Stimulated activated effector memory CD8-positive, alpha-beta T cell treated with anti-CD3 and anti-CD28 coated beads, Interleukin-12 subunit alpha, Interleukin-12 subunit beta, amount 100 ng/mL, for 72 hours (primary cell): ENCODE data around the gene TLE3.

ENCODE experiments used
- ATAC-seq: fragments of 150-1000 bp; cut with Tn5 transposase; 2 replicates; pipeline ENCODE4 v1.10.0; 2021
- DNase-seq, 2 donors: peaks; one replicate each; pipeline ENCODE4 v3.0.0; 2021 to 2022; ENCODE audit warnings: low spot score in 2 of 2
- H3K27ac Mint-ChIP-seq: one replicate; pipeline ENCODE4 v1.8.0; 2022; ENCODE audit warnings: mild to moderate bottlenecking, mixed read lengths
- H3K36me3 Mint-ChIP-seq: one replicate; pipeline ENCODE4 v1.8.0; 2022; ENCODE audit warnings: mild to moderate bottlenecking, mixed read lengths
- H3K4me1 Mint-ChIP-seq: one replicate; pipeline ENCODE4 v1.8.0; 2022; ENCODE audit warnings: mixed read lengths
- H3K4me3 Mint-ChIP-seq: one replicate; pipeline ENCODE4 v1.8.0; 2022; ENCODE audit warnings: mild to moderate bottlenecking, mixed read lengths
- H3K9me3 Mint-ChIP-seq: one replicate; pipeline ENCODE4 v1.8.0; 2022; ENCODE audit warnings: mixed read lengths

The TLE3 gene

DNA sequence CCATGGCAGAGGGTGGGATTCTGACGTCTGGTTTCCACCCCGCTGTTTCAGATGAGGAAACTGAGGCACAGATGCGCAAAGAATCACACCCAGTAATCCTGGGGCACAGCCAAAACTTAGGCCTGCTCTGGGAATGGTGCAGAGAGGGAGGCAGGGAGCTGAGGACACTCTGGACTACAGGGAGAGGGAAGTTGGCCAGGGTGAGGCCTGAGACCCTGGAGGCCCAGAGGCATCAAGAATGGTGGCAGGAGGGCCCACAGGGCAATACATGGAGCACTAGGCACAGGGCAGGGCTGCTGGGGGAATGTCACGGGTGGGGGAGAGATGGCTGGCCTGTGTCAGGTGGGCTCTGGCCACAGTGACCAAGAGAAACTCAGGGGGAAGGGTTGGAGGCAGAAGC is 63.6 kb downstream of the TLE3 start:
- Mint-ChIP-seq H3K9me3 (no peaks in the 10 kb centered on the region), H3K4me1 (no peaks in the 10 kb centered on the region), H3K4me3 (no peak overlapping the region), H3K36me3 (no peaks in the 10 kb centered on the region), H3K27ac (no peak overlapping the region)
- DNase-seq (no peak), ATAC-seq (no peak)

DNA sequence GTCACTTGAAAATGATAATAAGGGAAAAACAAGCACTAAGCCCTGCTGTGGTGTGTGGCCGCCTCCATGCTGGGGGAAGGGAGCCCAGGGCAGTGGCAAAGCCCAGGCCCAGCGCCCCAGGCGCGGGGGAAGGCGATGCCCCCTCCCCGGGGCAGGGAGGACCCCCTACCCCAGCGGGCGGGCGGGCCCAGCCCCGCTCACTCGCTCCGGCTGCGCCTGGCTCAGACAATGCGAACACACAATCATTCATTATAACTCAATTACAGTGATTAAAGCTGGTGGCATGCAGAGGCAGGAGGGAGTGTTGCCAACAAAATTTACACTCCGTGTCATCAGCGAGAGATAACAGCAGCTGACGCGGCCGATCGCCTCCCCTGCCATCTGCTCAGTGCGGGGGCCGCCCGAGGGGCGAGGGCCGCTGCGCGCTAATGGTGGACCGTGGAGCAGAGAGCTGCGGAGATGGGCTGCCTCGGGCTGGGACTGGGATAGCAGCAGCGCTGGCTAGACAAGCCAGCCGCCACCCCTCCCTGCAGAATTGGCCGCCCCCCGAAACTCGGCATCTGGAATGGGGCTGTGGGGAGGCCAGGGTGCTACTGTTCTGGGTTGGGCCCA is 64.1 kb downstream of the TLE3 start:
- no peaks in the 10 kb centered on the region for H3K9me3 Mint-ChIP-seq
- no peak overlapping the region for H3K27ac Mint-ChIP-seq
- DNase-seq (no peak), ATAC-seq (no peak)
- no peaks in the 10 kb centered on the region for H3K36me3 Mint-ChIP-seq
- no peaks in the 10 kb centered on the region for H3K4me1 Mint-ChIP-seq
- H3K4me3 Mint-ChIP-seq = no peak overlapping the region

DNA sequence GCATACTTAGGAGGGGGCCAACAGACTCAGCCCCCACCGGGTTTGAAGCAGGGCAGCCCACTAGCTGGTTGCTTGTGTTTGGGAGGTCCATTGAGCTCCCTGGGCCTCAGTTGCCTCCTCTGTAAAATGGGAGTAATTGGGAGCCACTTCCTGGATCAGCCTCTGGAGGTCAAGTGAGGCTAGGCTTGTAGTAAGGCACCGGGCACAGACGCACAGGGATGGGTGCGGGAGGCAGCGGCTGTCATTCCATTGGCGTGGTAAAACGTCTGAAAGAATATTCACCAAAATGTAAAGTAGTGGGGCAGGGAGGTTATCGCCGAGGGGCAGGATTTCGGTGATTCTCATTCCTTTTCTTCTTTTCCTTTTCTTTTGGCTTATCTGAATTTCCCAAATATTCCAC is 64.6 kb downstream of the TLE3 start:
- DNase-seq (no peak), ATAC-seq (no peak)
- Mint-ChIP-seq H3K27ac (no peak overlapping the region), H3K9me3 (no peaks in the 10 kb centered on the region), H3K36me3 (no peaks in the 10 kb centered on the region), H3K4me3 (no peak overlapping the region), H3K4me1 (no peaks in the 10 kb centered on the region)

DNA sequence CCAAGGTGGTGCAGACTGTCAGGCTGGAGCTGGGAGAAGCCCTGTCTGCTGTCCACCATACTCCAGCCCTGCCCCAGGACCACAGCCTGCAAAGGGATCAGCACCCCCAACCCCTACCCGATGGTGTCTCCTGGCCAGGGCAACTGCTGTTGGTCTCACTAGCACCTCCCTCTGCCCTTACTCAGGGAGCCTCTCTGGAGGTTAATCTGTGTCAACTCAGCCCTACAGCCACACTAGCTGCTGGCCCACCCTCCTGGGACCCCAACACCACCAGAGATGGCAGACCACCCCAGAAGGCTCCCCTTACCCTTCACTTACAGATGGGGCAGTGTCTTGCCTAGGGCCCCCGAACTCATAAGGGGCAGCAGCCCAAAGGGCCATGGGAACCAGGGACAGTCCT is 65.2 kb downstream of the TLE3 start:
- no peaks in the 10 kb centered on the region for H3K36me3 Mint-ChIP-seq
- H3K4me3 Mint-ChIP-seq = no peak overlapping the region
- no peak overlapping the region for H3K27ac Mint-ChIP-seq
- no peak for DNase-seq
- H3K4me1 Mint-ChIP-seq = no peaks in the 10 kb centered on the region
- ATAC-seq = no peak
- H3K9me3 Mint-ChIP-seq = no peaks in the 10 kb centered on the region

DNA sequence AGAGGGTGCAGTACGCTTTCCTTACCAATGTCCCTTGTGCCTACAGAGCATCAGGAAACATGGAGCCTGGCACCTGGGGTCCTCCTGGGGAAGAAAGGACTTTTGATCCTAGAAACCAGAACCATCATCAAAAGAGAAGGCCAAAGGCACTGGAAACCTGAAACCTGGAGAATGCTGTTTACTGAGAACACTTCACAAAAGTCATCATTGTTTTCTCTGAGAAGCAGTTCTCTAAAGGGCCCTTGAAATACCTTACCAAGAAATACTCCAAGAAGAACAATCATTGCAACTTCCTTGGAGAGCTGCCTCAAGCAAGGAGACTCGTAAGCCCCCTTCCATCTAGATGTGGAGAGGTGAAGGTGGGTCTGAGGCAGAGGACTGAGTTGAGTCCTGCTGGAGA is 66.0 kb downstream of the TLE3 start:
- no peak for ATAC-seq
- H3K27ac Mint-ChIP-seq = no peak overlapping the region
- no peaks in the 10 kb centered on the region for H3K36me3 Mint-ChIP-seq
- no peak overlapping the region for H3K4me3 Mint-ChIP-seq
- DNase-seq = no peak
- no peaks in the 10 kb centered on the region for H3K4me1 Mint-ChIP-seq
- no peaks in the 10 kb centered on the region for H3K9me3 Mint-ChIP-seq

DNA sequence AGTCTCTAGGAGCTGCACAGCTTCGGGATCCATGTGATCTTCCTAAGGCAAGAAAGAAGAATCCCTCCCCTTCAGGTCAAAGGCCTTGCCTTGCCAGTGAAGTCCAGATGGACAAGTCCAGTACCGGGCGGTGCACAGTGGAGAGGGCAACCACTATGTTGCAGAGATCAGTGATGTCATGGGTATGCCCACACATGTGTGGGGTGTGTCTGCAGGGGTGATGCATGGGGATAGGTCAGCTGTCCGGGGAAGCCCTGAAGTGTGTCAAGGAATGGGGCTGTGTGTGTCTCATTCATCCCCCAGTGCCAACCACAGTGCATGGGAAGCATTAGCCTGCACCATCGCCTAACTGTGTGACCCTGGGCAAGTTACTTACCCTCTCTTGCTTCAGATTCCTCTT is 66.5 kb downstream of the TLE3 start:
- Mint-ChIP-seq H3K27ac (peak overlapping the region; percentile 21), H3K36me3 (no peaks in the 10 kb centered on the region), H3K4me3 (no peak overlapping the region), H3K4me1 (no peaks in the 10 kb centered on the region), H3K9me3 (no peaks in the 10 kb centered on the region)
- peak; percentile 31 for ATAC-seq
- no peak for DNase-seq

DNA sequence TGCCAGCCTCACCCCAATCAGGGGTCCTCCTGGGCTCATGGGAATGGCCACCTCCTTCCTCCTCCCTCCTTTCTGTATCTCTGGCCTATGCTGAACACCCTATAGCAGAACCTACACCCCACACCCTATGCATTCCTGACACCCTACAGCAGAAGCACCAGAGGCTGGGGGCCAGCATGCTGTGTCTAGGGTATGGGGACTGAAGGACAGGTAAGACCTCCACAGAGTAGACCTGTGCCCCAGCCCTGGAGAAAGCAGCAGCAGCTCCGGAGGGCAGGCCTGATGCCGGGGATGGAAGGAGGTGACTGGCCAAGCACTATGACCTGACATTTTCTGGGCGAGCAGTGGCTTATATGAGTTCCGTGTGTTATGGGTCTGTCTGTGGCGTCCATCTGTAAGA is 66.9 kb downstream of the TLE3 start:
- Mint-ChIP-seq H3K4me1 (no peaks in the 10 kb centered on the region), H3K27ac (peak overlapping the region; percentile 21), H3K4me3 (no peak overlapping the region), H3K9me3 (no peaks in the 10 kb centered on the region), H3K36me3 (no peaks in the 10 kb centered on the region)
- DNase-seq (no peak), ATAC-seq (no peak)

DNA sequence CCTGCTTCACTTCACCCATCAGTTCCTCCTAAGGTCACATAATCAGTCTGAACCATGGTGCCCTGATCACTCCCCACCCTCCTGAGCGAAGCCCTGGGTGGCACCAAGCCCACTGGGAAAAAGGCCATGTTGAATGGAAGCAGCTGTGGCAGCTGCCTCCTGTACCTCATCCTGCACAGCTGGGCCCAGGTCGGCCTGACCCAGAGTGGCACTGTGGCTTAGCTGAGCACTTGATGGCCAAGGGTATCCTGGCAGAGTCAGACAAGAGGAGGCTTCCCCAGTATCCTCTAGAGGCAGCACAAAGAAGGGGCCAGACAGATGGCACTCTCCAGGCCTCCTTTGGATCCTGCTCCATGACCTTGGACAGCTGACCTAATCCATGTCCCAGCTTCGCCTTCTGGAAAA is 68.4 kb downstream of the TLE3 start:
- Mint-ChIP-seq H3K4me1 (peaks cover 4% of the 10 kb centered on the region), H3K36me3 (no peaks in the 10 kb centered on the region), H3K27ac (no peak overlapping the region), H3K9me3 (no peaks in the 10 kb centered on the region), H3K4me3 (no peak overlapping the region)
- no peak for DNase-seq
- no peak for ATAC-seq

DNA sequence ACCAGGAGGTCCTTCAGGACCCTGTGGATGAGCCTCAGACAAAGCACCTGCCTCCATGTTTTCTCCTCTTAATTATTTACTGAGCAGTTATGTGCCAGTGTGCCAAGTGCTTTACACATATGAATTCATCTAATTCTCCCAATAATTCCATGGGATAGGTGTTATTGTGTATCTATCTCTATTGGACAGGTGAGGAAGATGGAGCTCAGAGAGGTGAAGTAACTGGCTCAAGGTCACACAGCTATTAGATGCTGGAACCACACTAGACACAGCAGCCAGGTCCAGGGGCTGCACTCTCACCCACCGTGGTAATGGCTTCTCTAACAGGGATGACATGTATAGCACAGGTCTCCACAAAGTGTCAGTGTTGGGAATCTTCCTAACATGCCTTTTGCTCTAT is 70.2 kb downstream of the TLE3 start:
- H3K27ac Mint-ChIP-seq = no peak overlapping the region
- ATAC-seq = no peak

DNA sequence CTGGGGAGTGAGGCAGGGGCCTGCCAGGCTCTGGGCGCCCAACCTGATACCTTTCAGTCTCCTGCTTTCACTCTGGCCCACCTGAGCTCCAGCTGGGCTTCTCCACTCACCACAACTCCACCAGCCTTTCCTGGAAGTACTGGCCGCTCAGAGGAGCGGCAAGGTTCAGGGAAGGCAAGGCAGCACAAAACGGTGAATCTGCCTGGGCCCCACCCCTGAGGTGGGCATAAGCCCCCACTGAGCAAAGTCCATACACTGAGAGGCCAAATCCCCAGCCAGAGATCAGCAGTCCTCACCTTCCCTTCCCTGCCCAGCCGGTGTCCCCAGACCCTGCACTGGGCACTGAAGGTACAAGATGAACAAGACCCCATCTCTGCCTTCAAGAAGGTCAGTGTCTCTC is 70.7 kb downstream of the TLE3 start:
- DNase-seq = no peak
- ATAC-seq = no peak
- Mint-ChIP-seq H3K4me3 (no peak overlapping the region), H3K36me3 (no peaks in the 10 kb centered on the region), H3K9me3 (no peaks in the 10 kb centered on the region), H3K27ac (peak overlapping the region; percentile 65), H3K4me1 (peaks cover 24% of the 10 kb centered on the region)

More for the DNA sequence above, 70.2 kb downstream of the TLE3 start:
- Mint-ChIP-seq H3K4me1 (peaks cover 22% of the 10 kb centered on the region), H3K36me3 (no peaks in the 10 kb centered on the region), H3K9me3 (no peaks in the 10 kb centered on the region), H3K4me3 (no peak overlapping the region)
- DNase-seq = no peak

DNA sequence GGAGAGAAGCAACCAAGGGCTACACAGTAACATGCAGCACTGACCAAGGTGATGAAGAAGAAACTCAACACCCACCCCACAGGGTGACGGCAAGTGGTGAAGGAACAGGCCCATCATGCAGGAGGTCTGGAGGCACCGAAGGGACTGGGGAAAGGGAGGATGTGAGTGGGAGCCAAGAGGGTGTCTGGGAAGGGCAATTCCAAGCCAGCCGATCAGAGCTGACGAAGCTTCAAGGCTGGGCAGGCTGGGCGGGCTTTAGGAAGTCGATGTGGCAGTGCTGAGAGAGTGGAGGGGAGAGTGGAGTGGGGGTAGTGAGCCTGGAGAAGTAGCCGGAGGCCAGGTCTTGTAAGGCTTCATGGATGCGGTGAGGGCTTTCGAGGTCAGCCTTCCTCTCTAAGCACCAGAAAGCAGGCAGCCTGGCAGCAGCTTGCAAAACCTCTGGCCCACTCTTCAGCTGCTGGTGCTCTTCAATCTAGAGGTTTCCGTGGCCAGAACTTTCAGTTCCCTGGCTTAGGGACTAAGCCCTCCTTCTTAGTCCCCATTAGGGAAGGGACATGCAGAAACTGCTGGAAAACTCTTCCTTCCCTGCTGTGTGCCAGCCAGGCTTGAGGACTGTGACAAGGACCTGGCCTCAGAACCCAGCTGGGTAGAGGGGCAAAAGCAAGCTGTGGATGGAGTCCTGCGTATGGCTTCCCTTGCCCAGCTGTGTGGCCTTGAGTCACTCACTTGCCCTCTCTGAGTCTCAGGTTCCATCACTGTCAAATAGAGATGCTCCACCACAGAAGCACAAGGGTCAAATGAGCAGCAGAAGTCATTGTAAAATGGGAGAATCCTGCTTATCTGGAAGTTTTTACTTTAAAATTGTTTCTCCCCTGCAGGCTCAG is 72.1 kb downstream of the TLE3 start:
- Mint-ChIP-seq H3K4me3 (no peak overlapping the region), H3K9me3 (no peaks in the 10 kb centered on the region), H3K4me1 (peaks cover 24% of the 10 kb centered on the region), H3K36me3 (no peaks in the 10 kb centered on the region), H3K27ac (no peak overlapping the region)
- no peak for DNase-seq
- ATAC-seq = no peak

DNA sequence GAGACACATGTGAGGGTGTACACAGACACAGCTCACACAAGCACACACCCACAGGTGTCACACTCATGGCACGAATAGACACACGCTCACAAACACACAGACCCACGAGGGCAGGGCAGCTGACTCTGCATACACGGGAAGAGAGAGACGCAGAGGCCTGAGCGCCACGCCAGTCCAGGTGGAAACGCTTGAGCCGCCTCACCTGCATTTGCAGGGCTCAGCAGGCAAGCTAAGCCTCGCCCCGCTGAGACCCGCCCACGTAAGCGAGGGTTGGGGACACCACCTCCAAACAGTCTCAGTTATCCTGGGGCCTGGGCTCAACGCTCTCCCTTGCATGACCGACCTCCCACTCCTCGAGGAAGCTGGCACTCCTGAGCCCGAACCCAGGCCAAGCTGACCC is 73.2 kb downstream of the TLE3 start:
- no peak for ATAC-seq
- Mint-ChIP-seq H3K4me1 (peaks cover 24% of the 10 kb centered on the region), H3K9me3 (no peaks in the 10 kb centered on the region), H3K36me3 (no peaks in the 10 kb centered on the region), H3K27ac (peak overlapping the region; percentile 45), H3K4me3 (no peak overlapping the region)
- no peak for DNase-seq

DNA sequence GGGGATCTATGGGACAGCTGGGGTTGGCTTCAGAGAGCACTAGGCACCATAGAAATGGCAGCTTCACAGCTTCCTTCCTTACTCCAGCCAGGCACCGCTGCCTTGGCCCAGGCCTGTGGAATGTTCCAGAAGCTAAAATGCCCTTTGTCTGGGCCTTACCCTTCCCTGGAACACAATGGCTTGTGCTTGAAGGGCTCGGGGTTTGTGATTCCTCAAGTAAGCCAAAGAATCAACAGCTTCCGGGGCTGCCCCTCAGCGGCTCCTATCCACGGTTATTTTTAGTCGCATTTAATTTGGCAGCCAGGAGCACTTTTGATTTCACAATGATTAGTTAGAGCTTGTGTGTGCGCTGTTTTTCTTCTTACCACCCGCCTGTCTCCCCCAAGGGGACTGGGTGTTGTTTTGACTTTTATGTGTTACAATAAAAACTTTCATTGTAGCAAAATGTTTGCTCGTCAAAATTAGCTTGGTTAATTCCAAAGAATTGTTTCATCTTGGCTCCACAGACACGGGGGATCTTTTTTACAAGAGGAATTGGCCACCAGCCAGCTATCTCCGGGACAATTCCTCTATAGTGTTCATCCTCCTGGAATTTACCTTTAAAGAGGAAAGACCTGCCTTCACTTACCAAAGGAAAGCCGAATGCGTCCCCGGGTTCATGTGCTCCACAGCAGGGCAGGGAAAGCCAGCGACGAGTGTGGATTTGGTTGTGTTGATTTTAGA is 73.8 kb downstream of the TLE3 start:
- Mint-ChIP-seq H3K4me3 (peak overlapping the region; percentile 38), H3K9me3 (no peaks in the 10 kb centered on the region), H3K27ac (peak overlapping the region; percentile 50), H3K36me3 (no peaks in the 10 kb centered on the region), H3K4me1 (peaks cover 24% of the 10 kb centered on the region)
- no peak for ATAC-seq
- no peak for DNase-seq

DNA sequence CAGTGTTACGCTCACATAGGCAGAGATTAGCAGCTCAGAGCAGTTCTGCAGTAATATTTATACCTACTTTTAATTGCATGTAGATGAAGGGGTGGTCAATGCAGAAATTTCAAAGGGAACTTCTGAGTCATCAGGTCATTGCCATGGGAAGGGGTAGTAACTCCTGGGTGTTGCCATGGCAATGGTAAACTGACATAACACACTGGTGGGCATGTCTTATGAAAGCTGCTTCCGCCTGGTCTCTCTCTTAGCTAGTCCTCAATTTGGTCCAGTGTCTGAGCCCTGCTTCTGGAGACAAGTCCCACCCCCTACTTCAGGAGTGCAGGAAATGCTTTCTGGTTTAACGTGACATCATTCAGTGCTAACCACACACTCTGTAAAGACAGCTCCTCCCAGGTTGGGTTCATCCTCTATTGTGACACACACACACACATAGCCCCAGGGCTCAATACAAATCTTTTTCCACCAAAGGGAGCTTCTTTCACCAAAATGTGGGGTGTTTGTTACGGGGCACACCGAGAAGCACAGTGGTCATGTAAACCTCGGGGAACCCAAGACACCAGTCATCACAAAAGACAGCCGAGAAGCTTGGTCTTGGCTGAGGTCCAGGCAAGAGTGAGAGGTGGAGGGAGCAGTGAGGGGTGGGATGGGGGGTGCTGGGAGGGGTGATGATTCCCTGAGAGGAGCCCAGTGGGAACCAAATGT is 74.5 kb downstream of the TLE3 start:
- H3K4me1 Mint-ChIP-seq = peaks cover 24% of the 10 kb centered on the region
- DNase-seq = peak; percentile 14 to 75
- H3K4me3 Mint-ChIP-seq = peak overlapping the region; percentile 38
- no peaks in the 10 kb centered on the region for H3K36me3 Mint-ChIP-seq
- no peaks in the 10 kb centered on the region for H3K9me3 Mint-ChIP-seq
- ATAC-seq = peak; percentile 99
- H3K27ac Mint-ChIP-seq = peak overlapping the region; percentile 50

DNA sequence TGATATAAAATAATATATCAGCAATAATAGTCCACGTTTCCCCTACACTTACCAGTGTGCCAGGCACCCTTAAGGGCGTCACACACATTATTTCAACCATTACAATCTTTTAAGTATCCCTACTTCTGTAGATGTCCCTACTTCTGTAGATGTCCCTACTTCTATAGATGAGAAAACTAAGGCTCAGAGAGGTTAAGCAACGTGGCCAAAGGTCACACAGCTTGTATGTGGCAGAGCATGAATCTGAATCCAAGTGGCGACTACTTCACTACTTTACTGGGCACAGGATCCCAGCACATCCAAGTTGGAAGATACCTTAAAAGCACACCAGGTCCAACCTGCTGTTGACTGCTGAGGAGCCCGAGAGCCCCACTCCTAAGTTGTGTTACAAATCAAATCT is 77.5 kb downstream of the TLE3 start:
- no peaks in the 10 kb centered on the region for H3K36me3 Mint-ChIP-seq
- no peaks in the 10 kb centered on the region for H3K9me3 Mint-ChIP-seq
- no peak for DNase-seq
- no peak for ATAC-seq
- peaks cover 24% of the 10 kb centered on the region for H3K4me1 Mint-ChIP-seq
- no peak overlapping the region for H3K27ac Mint-ChIP-seq
- no peak overlapping the region for H3K4me3 Mint-ChIP-seq
